T47D (cell line): Measurements from ENCODE around the gene GALM.
"Not testable (repeated sequence)": the region's sequence is repeated elsewhere in the genome, so short reads cannot be mapped to it uniquely, and the experiment has no call there.

ENCODE experiments used
- DNase-seq, 2 experiments: peaks; one replicate each; pipeline versions ENCODE4 v3.0.0 to v3.0.0-alpha.2; 2011 to 2012; ENCODE audit warnings: low read depth in 1 of 2, low spot score in 1 of 2
- JUND ChIP-seq: IDR thresholded peaks from 2 replicates; pipeline ENCODE4 v1.6.1; 2012; ENCODE audit warnings: low read depth
- in situ Hi-C: cut with HindIII; loops from 2 replicates; pipeline ENCODE4 v1.10.0; 2016; ENCODE audit warnings: low sequenced_read_pairs, low pct_unique_long_range_greater_than_20kb

Gene GALM

DNA sequence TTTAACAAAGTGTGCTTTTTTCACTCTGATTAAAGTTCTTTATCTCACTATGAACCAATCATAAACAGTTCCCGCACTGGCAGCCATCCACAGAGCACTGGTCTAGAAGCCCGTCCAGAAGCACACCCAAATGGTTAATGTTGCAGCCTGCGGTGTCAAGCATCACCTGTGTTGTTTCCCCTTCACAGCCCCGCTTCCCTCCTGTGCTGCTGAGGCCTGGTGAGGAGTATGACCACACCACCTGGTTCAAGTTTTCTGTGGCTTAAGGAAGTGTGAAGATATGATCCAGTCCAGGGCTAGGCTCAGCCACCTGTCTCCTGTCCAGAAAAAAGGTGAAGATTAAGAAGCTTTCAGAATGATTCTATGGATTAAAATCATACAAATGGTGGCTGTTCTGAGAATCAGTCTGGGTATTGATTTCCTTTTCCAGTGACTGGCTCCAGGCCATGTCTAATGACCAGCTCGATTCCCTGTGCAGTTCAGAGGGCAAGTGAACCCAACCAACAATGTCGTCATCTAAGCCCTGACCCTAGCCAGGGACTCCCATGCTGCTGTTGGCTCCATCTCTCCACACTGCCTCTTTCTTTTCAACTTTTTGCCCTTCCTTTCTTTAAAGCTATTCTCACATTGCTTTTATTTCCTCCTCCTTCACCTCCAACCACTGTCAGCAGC is 67.5 kb downstream of the GALM start:
- DNase-seq = no peak
- no peak for TF ChIP-seq JUND
- in situ Hi-C loops = no loop called here

DNA sequence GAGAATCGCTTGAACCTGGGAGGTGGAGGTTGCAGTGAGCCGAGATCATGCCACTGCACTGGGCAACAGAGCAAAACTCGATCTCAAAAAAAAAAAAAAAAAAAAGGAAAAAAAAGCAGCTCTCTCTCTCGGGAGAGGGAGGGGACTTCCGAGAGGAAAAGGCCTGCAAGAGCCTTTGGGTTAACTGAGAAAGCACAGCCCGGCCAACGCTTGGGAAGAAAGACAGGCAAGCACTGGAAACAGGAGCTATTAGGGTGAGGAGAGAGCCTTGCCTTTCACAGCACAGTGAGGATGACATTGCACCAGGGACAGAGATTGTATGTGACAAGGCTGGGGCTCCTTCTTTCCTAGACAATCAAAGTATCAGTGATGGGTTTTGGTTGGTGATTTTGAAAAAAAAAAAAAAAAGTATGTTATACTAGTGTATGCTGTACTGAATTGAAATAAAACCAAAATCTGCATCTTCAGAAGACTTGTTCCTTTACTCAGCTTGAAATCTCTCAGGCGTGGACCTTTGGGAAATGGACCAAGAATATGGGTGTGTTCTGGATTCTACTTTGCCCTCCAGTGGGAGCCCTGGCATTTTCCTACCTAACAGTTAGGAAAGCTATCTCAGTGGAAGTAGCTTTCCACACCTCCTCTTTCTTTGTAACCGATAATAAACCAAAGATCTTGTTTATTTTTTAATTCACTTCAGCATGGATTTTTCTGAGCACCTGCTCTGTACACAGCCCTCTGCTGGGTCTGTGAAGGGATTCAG is 68.6 kb downstream of the GALM start:
- no peak for DNase-seq
- in situ Hi-C loops = no loop called here
- no peak for TF ChIP-seq JUND

DNA sequence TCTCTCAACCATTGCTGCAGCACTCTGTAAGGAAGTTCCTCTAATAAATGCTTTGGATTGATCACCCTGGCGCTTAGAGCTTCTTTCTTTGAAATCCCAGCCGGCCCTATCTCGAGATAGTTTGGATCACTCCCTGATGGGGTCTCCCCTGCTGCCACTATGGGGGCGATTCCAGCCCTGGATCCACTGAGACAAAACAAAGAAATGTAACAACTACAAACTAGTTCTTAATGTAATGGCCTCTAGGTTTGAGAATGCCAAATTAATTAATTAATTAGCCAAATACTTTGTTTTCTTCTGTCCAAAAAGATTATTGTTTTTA is 70.0 kb downstream of the GALM start:
- in situ Hi-C loops = no loop called here
- no peak for TF ChIP-seq JUND
- no peak for DNase-seq

DNA sequence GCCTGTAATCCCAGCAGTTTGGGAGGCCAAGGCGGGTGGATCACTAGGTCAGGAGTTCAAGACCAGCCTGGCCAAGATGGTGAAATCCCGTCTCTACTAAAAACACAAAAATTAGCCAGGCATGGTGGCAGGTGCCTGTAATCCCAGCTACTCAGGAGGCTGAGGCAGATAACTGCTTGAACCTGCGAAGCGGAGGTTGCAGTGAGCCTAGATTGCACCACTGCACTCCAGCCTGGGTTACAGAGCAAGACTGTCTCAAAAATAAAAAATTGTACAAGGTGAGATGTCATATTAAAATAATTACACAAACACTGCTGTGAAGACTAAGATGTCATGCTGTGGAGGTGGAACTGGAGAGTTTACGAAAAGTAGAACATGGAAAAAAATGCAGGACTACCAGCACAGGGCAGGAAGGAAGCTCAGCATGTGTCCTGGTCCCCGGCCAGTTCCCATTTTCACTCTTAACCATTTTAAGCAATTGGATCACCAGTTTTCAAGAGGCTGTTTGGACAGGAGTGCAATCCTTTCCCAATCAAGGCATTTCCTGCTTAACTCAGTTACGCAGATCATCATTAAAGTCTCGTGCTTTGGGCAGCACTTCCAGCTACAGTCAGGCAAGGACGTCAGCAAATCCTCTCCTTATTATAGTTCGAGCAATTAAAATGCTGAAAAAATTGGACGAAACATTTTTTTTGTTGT is 71.2 kb downstream of the GALM start:
- DNase-seq, in situ Hi-C loops: not testable (repeated sequence)

DNA sequence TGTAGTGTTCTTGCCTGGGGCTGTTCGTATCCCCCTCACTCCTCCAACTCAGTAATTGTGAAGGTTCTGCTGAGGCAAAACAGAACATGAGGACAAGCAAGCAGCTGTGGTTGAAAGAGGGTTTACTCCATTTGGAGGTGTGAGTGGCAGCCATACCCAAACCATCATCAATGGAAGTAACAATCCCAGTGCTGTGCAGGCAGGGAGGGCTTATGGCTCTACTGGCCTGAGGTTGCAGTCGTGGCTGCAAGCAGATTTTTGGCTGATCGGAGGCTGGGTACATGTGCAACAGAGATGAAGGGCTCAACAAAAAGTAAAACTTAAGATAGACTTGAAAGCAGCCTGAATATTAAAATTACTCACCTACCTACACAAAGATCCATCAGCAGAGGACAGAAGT is 72.0 kb downstream of the GALM start:
- no peak for DNase-seq
- no peak for TF ChIP-seq JUND
- in situ Hi-C loops = no loop called here

DNA sequence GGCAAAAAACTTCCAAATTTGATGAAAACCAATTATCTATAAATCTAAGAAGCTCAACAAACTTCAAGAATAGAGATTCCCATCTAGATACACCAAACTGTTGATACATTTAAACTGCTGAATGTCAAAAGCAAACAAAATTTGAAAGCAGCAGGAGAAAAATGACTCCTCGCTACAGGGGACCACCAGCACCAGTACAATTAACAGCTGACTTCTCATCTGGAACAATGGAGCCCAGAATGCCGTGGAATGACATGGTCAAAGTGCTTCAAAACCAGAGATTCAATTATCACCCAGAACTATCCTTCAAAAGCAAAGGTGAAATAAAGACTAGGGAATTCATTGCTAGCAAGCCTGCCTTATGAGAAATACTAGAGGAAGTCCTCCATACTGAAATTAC is 73.6 kb downstream of the GALM start:
- in situ Hi-C loops = no loop called here
- DNase-seq = no peak

DNA sequence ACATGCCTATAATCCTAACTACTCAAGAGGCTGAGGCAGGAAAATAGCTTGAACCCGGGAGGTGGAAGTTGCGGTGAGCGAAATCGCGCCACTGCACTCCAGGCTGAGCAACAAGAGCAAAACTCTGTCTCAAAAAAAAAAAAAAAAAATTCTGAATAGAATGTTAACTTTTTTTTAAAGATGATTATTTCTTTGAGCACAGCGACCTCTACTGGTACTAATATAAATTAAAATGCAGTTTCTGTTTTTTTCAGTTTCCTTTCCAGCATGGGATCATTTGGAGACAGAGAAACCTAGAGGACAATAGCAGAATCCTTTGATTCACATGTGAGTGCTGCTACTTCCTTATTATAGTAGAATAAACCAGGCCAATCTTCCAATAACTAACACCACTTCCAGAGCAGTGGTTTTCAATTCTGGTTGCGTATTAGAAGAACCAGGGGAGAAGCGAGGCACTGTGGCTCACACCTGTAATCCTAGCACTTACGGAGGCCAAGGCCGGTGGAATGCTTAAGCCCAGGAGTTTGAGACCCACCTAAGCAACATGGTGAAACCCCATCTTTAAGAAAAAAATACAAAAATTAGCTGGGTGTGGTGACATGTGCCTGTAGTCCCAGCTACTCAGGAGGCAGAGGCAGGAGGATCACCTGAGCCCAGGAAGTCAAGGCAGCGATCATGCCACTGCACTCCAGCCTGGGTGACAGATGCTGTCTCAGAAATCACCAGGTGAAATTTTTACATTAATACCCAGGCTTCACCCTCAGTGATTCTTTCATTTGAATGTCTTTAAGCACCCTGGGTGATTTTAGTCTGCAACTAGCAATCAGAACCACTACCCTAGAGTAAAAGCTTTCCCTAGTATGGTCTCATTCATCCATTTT is 75.2 kb downstream of the GALM start:
- in situ Hi-C loops = no loop called here
- no peak for TF ChIP-seq JUND
- peak in 1 of 2 experiments; percentile 26 for DNase-seq

More for the DNA sequence above, 73.6 kb downstream of the GALM start:
- no peak for TF ChIP-seq JUND

DNA sequence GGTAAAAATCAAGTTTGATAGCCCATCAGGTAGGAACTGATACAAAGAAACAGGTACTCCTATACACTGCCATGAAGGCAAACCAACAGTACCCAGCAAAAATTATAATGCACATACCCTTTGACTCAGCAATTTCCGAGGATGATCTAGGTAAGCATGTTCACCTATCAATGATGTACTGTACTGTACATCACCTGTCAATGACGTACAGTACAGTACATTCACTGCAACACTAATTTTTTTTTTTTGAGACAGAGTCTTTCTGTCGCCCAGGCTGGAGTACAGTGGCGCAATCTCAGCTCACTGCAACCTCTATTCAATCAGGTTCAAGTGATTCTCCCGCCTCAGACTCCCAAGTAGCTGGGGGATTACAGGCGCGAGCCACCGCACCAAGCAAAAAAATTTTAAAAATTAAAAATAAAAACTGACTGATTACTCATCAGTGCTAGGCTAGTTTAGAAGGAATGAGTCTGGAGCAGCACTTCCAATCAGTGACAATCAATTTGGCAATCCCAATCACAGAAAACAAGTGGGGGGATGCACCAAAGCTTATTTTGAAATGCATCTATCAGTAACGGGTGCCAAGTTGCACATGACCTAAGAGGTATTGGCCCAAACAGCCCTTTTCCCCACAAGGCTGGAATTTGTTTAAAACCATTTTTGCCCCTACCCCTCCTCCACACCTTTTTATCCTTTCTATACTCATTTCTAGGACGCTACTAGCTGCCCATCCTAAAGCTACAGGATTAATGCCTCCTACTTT is 77.1 kb downstream of the GALM start:
- no peak for TF ChIP-seq JUND
- DNase-seq = no peak
- in situ Hi-C loops = no loop called here

DNA sequence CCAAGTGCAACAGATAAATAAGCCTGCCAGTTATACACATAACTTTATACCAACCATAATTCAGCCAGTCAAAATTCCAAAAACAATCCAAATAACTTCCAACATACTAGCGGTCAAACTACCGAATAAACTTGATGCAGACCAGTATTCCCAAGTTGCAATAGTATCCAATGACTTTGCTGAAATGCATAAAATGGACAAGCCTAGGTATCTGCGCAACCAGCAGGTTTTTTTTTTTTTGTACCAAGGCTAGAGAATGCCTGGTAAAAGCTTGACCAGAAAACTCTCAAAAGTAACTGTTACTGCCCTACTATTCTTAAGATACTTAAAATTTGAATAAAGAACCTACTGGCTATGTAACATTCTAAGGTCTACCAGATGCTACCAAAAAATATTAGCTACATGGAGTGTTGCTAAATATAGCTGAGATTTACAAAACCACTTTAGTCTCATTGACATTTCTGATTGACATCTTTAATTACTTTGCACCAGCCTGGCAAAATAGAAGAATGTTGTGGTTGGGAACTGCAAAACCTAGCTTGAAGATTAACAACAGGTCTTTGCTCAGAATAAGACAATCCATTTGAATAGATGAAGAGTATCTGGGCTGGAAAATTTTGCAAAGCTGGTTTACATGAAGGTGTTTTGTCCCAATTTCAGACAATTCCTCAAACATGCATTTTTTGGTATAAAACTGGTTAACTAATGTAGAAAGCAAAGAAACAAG is 77.9 kb downstream of the GALM start:
- DNase-seq = no peak
- no peak for TF ChIP-seq JUND
- in situ Hi-C loops = no loop called here

DNA sequence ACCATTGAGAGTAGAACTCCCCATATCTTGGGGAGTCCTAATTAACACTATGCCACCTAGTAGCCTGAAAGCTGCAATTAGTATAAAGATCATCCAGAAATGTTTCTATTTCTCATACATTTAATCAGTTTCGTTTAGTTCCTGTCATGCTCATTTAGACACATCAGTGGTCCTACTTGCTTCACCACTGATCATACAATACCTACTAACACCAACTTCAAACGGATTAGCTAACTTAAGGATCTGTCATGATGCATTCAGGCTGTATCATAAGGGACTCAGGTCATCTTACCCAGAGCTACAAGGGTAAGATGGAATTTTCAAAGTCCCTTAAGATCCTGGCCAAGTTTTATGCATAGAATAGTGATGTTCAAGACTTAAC is 78.5 kb downstream of the GALM start:
- DNase-seq = no peak
- in situ Hi-C loops = no loop called here
- TF ChIP-seq JUND = no peak

DNA sequence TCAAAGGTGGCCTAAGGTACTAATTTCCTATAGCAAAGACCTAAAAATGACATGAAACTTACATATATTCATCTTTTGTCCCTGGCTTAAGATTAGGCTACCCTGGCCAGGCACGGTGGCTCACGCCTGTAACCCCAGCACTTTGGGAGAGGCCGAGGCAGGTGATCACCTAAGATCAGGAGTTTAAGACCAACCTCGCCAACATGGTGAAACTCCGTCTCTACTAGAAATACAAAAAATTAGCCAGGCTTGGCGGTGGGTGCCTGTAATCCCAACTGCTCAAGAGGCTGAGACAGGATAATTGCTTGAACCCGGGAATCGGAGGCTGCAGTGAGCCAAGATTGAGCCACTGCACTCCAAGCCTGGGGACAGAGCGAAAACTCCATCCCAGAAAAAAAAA is 79.4 kb downstream of the GALM start:
- no peak for DNase-seq
- no peak for TF ChIP-seq JUND
- in situ Hi-C loops = no loop called here

DNA sequence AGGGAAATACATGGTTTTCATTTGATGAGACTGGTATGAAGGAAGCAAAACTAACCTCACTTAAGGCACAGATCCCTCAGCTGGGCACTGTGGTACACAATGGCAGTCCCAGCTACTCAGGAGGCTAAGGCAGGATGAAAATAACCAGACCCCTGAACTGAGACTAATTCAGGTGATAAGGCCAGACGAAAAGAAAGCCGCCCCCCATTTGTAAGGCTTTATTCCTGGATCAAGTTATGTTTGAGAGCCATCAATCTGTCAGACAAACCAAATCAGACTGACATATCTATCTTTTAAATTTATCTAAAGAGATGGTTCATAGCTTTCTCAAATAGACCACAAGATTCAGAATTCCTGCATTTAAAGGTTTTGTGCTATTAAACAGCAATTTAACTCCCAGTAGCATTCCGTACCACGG is 81.1 kb downstream of the GALM start:
- in situ Hi-C loops = no loop called here
- no peak for TF ChIP-seq JUND
- DNase-seq = no peak
